ENCODE results near the gene HDAC4.

HDAC4 gene

DNA sequence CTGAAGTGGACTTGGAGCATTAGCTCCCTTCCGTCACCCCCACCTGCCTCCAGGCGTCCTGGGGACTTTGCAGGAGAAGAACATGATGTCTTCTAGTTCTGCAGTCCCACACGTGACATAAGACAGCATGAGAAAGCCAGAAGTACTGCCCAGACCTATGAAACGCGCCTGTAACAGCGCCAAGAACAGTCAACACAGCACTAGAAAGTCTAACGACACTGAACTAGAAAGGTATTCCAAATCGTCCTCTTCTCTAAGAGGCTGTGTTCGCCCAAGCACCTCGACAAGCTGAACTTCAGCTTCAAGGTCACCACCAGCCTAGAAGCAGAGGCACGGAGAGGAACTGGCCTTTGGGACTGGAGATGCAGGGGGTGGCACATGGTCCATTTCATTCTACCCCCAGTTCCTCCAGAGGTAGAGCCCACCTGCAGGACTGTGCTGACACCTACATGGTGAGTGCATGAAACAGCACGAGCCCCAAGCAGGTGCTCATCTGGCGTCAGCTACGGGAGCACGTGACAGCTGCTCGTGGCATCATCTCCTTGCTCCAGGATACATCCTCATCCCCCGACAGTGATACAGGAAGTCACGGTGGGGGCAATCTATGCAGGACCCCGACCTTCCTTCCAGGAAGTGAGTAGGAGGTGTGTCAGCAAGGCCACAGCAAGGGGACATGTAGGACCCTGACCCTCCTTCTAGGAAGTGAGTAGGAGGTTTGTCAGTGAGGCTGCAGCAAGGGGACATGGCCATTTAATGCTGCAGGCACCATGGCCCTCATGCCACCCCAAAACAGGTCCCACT is 3.7 kb downstream of the HDAC4 start:
- peak; percentile 17 for DNase-seq

DNA sequence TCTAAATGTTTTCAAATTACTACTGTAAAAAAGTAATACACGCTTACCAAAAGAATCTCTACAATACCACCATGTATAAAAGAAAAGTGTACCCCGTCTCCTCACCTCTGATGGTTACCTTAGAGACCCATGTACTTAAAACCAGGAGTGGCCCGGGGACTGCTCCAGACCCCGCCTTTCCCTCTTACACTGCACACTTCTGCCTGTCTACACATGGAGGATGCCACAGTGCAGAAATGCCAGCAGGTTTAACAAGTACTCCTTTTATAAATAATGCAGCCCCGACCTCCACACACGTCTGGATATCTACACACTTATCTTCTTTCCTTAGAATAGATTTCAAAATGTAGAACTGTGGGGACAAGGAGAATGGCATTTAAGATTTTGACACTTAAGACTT is 5.3 kb downstream of the HDAC4 start:
- DNase-seq, result no peak

DNA sequence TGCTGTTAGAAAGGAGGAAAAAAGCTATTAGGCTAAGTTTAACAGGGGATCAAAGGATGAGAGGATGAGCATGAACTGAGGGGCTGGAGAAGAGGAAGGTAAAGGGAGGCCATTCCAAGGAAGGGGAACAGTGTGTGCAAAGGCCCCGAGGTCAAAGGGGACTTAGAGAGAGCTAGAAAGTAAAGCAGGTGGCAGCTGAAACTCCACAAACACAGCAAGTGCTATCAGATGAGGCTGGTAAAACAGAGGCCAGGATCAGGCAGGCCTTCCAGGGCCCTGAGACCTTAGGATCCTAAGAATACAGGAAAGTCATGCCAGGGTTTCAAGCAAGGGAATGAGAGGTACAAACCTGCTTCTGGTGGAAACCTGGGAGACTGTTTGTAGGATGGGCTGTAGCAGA is 5.8 kb downstream of the HDAC4 start:
- no peak for DNase-seq

DNA sequence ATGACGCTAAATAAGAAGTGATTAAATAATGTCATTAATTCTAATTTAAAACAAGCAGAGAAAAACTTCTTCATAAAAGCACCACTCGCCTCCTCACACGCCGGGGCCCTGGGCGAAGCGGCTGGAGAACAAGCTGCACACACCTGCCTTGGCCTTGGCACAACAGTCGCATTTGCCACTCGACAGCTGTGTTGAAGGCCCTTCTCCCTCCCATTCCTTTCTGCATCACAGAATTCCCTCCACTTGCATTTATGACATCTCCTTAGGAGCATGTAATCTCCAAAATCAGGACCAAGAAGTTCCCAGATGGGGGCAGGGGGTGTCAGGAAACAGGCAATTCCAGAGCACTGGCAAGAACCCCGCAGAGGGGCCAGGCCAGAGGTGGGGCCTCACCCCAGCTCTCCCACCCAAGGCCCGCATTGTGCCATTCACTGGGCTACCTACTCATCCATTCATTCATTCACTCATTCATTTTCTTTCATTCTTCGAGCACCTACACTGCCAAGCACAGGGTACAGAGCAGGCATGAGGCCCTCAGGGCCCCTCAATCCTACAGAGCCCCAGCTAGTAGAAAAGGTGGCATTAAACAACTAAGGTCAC is 6.4 kb downstream of the HDAC4 start:
- DNase-seq, result no peak

DNA sequence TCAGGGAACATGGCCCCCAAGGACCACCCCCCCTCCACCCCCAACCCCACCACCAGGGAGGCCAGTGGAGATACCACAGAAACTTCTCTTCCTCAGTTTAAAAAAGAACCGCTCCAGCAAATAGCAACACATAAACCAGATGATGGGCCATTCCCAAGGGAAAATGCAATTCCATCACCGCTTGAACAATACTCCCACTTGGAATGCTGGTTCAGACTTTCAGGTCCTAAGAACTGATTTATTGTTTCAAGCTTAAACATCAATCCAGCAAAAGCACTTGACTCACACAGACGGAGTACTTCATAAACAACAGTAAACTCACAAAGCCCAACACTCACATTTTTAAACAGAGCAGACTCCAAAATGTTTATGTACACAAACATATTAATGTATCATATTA is 6.9 kb downstream of the HDAC4 start:
- DNase-seq, result no peak

DNA sequence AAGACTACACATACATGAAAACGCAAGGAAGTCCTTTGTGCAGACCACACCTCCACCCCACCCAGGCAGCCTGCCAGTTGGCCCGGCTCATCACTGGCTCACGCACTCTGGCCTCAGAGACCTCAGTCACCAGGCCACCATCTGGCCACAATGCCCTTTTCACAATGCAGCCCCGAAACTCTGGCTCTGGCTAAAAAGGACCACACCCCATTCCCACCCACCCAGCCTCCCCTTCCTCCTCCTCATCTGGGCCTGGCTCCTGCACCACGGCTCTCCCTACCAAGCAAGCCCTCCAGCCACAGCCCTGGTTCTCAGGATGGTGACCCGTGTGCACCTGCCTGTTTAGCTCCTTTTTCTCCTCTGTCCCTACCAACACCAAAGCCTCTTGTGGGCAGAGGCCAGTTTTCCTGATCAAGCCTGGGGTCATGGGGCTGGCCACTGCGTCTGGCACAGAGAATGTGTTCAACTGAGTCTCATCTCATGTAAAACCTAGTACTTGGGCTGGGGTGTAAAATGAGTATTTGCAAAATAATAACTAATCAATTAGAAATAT is 7.4 kb downstream of the HDAC4 start:
- DNase-seq, result peak; percentile 71

DNA sequence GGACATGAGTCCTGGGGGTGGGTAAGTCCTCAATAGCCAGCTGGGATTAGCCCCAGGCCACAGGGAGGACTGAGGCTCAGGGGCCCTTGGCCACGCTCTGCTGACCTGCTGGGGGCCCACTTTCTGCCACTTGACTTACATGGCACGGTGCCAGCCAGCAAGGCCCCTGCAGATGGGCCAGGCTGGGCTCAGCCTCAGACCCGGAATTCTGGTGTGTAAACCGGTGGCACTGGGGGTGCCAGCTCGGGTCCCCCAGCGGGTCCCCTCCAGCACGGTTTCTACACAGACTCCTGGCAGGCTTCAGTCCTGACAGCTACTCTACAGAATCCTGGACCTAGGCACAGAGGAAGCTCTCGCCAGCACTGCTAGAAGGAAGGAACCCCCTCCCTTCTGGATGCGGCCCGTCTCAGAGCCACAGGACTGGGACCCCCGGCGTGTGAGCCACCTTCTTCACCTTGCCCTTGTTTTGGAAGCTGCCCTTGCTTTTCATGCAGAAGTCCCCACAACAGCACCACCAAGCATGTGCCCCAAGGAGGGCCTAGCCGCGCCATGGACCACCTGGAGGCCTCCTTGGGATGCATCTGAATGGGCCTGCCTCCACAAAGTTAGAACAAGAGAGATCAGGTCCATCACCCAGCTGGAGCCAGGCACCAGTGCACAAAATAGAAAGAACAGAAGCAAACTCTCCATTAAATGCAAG is 8.0 kb downstream of the HDAC4 start:
- no peak for DNase-seq

DNA sequence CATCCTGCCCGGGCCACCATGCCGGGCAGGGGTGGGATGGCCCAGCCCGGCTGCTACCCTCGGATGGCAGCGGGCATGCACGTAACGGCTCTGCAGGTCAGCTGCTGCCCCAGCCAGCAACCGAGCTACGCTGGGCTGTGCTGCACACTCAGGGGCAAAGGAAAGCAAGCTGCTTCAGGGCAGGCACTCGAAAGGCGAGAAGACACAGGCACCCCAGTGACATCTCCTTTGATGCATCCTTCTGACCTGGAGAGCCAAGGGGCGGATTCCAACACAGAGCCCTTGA is 8.8 kb downstream of the HDAC4 start:
- no peak for DNase-seq

DNA sequence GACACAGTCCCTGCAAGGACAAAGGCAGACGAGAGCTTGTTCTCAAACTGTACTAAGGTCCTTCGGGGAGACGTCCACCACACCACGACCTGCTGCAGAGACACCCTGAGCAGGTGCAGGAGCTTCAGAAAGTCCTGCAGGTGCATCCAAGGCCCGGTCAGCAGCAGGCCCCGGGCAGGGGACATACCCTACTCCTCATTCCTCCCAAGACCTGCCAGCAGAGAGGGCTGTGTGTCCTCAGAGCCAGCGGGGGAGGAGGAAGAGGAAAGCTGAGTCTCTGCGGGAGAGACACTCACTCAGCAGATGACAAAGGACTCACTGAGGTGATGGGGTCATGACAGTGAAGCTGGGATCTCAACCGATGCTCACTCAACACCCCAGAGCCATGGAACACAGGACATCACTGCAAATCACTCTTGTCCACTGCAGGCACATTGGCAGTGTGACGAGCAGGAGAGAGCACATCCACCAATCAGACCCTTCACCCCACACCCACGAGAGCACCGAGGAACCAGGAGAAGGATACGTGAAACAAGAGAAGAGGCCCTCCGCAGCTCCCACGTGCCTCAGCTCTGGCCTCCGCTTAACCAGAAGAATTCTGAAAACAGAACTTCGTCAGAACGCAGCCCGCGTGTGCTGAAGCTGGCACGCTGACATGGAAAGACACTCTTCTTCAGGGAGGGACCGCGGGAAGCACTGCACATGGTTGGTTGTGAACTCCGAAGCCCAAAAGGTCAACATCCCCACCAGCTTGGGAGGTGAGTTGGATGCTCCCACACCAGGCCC is 9.3 kb downstream of the HDAC4 start:
- no peak for DNase-seq

DNA sequence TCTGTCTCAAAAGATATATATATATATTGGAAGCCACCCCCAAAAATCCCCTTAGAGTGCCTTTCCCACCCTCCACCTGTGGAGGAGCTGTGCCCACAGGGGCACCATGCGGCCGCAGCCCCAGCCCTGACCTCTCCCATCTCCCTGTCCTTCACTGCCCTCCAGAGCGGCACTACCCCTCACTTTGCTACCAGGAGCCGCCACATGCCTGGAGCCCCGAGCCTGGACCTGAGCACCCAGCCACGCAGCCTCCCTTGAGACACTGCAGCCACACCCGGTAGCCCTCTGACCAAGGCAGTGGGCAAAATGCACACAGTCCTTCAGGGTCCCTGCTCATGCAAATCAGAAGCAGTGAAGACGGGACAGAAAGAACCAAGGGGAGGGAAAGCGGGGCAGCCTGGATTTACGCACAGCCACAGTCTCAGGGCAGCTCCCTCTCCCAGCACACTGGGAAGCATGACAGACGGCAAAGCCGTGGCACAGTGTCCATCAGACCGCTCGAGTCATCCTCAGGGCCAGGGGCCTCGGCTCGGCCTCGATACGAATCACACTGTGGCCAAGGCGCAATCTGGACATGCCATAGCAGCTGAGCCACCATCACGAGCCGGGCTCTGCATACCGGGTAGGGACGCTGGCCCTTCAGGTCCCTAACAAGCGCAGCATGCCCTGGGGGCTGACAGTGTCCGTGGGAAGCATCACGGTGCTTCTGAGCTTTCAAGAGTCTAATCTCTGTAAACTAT is 10.1 kb downstream of the HDAC4 start:
- no peak for DNase-seq

DNA sequence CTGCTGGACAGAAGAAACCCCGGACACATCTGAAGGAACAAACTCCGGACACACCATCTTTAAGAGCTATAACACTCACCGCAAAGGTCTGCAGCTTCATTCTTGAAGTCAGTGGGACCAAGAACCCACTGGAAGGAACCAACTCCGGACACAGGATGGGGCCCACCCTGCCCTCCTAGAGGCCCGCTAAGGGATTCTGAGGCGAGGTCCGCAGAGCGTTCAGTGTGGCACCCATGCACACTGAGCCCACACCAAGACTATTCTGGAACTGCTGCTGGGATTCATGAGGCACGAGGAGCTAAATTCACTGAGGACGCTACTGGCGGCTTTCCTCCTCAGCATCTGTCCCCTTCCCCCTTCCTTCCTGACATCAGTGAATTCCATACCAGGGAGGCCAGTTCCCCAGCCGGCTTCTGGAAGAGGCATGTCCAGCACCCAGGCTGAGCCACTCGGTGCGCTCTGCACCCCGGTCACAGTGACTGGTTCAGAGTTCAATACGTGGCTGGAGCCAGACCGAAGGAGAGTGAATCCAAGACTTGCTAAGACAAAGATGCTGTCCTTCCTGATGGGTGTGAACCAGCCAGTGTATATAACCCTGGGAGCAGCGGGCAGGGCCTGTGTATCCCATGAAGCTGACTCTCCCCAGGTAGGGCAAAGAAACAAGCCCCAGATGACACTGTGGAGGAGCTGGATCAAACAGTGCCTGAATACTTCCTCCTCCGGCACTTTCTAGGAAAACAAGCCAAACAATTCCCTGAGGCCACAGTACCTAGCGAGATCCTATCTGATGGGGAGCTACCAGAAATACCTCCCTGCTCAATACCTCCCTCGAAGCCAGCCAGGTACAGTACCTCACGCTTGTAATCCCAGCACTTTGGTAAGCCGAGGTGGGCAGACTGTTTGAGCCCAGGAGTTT is 11.1 kb downstream of the HDAC4 start:
- DNase-seq, result no peak

DNA sequence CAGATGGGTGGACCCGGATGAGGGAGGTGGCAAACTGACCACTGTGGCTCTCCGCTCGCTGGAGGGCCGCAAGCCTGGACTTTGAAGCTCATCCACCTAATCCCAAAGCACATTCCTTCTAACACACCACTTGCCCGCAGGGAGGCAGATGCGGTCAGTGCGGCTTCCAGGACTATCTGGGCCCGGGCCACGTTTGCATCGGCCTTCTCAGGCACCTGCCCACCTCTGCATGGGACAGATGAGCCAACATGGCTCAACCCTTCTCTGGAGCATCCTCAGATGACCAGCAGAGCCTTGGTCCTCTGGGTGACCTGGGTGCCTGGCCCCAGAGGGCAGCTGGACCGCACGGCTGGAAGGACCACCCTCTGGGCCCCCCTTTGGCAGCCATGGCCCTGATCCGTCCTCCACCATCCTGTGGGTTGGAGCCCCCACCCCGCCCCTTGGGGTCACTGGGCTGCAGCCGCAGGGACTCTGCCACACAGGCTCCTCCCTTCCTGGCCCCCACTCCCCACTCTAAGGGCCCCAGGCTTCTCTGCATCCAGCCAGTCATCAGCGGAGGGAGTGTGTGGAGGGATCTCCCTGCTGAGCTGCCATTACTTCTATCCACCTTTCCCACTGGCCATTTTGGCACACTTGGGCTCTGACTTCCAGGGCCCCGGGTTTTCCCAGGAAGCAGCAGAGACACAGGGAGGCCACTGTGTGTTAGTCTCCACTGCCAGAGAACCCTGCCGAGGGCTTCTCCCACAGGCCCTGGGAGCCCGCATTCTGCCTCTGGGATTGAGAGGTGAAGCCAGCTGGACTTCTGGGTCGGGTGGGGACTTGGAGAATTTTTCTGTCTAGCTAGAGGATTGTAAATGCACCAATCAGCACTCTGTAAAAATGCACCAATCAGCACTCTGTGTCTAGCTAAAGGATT is 12.3 kb downstream of the HDAC4 start:
- no peak for DNase-seq

DNA sequence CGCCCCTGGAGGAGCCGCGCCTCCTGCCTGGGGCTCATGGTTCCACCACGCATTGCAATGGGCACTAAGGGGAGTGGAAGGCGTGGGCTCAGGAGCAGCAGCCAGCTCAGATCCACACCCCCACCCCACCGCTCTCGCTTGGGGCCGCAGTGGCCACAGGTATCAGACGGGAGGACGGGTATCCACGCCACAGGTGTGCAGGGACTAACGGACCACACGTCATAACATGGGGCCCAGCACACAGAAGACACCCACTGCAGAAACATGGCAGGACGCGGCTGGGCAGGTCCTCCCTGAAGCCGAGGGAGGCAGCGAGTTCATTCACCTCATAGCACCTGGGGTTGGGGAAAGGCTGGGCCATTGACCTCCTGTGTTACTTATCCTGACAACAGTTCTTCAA is 13.0 kb downstream of the HDAC4 start:
- no peak for DNase-seq

DNA sequence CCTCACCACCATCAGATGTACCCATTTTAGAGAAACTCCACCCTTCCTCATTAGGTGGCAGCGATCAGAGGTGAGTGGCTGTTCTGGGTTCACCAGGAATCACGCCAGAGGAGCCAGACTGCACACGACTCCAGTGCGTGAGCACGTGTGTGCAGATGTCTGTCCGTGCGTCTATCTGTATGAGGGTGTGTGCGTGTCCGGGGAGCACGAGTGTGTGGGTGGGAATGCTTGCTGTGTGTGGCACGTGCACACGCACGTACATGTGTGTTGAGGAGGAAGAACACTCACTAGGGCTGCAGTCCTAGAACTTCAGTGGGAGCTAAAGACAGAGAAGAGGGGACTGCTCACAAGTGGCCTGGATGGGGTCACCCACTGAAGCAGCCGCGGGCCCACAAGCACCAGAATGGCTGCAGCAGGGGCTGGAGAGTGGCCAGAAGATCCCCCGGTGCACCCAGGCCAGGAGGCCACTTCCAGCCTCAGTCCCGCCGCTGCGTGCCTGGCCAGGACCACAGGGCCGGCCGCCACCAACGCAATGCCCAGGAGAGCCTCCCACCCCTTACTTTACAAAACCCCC is 13.9 kb downstream of the HDAC4 start:
- DNase-seq, result no peak

DNA sequence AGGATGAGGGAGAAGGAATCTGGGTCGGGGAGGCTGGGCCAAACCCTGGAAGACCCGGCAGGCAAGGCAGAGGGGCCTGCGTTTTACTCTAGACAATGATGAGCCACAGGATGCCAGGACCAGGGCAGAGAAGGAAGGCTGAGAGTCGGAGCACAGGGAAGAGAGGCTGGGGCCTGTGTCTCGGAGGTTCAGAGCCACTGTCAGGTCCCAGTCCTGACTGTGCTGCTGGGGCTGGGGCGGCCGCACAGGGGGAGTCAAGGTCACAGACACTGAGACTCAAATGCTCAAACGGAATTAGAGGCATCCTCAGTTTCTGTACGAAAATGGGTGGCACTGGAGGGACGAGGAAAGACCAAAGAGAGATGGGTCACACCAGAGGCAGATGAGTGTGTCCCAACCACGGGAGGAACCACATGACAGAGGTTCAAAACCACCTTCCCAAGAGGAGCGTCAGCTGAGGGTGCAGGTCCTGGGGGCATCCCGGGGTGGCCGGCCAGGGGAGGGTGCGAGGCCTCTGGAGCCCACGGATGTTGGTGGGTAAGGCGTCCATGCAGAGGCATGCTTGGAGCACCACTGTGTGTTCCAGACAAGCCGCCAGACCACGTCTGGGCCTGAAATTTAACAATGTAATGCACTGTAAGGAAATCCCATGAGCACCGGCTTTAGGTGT is 14.7 kb downstream of the HDAC4 start:
- no peak for DNase-seq

DNA sequence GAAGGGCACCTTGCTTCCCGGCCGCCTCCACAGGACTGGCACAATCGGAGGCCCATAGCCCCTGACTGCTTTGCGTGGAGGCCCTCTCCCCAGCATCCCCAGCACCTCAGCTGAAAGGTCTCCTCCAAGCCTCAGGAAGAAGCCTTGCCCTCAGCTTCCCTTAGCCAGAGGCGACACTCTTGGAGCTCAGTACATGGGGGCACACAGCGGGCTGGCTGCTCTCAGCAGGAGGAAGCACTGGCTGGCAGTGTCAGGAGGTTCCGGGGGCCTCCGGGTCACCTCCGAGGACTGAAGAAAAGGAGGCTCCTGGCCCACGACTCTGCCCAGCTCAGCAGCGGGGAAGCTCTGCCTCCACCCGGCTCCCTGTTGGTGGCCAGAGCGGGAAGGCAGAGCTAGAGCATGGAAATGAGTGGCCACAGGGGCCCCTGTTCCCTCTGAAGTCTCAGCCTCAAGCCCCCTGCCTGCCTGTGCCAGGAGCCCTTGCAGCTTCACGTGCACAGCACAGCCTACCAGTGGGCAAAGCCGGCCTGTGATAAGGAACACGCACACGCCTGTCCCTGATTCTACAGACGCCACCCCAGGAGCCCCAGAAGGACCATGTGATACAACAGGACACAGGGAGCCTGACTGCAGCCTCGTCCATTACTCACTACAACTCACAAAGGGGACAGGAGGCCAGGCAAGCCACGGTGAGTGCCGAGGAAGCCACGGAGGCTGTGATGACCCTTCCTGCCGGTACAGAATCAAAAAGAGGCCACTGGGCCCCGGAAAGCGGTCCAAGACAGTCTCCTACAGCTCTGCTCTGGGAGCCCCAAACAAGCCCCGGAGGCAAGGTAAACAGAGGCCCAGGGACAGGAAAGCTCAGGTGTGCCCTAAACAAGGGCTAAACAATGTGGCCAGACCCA is 15.5 kb downstream of the HDAC4 start:
- DNase-seq, result no peak

DNA sequence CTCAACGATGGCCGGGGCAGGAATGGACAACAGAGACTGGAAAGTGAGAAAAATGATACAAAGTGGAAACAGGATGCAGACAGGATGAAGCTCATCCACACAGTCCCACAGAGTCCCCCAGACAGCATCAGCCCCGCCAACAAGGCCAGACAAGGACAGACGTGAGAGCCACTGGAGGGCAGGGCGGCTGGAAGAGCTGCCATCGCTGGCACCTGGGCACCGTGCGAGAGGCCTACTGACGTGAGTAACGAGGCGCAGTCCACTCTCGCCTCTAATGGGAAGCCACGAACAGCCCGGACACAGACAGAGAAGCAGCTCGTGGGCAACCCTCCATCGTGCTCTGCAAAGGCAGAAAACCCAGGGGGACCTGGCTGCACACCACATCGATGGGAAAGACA is 17.1 kb downstream of the HDAC4 start:
- no peak for DNase-seq

DNA sequence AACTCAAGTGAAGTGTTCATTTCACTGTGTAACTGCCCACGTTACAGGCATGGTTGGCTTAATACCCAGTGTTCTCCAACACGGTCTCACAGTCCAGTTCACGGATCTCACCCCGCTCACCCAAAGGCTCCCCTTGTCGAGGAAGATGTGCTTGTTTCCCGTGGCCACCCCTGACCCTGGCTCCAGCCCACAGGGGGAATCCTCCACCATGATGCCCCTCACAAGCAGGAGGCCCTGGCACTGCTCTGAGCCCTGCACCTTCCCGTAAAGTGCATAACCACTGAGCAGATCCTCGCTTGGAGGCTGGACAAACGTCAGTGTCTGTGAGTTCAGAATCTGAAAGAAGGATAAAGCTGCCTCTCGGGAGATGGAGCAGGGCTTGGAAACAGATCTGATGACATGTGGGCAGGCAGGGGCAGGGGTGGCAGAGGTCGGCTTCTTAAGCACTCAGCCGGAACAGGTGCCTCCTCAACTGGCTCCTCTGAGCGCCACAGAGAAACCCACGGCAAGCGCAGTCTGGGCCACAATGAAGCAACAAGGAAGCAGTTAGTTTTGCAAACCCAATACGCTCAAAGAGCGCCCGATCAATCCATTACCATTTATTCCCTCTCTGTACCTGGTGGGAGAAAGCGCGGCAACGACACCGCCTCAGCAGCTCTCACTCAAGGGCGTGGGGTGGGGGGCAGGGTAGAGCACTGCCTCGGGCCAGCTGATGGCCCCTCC is 17.6 kb downstream of the HDAC4 start:
- DNase-seq, result no peak
